ENCODE results near the gene MRFAP1L1.
A peak's percentile ranks its signal among the peaks of the same experiment; 100 is the strongest.

MRFAP1L1 gene

DNA sequence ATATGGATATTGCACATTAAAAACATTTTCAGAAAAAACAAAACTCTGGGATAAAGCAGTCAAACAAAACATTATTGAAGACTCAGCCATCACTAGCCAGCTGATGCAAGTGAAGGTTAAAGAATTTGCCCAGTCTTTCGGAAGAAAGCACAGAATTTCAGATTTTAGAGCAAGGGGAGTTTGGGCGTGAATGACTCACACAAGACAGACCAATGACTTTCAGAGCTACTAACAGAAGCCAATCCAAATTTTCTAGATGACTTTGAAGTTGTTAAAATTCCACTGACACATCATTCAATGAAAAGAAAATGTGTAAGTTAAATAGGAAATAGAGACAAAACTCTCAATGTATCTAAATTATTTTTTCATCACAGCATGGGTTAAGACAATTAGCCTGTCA, 4.0 kb downstream of the MRFAP1L1 start:
- H3K4me3 ChIP-seq (ENCODE audit: low read length) = no peak overlapping the region
- no peak overlapping the region for H3K9ac ChIP-seq (ENCODE audit: low read length)
- H3K4me1 ChIP-seq (ENCODE audit: control insufficient read depth, insufficient read depth, low read length) = peaks cover 28% of the 10 kb centered on the region
- no peaks in the 10 kb centered on the region for H3K27me3 ChIP-seq (ENCODE audit: control insufficient read depth, insufficient read depth, low read length)
- H3K36me3 ChIP-seq (ENCODE audit: control insufficient read depth, insufficient read depth, low read length) = no peaks in the 10 kb centered on the region
- no peaks in the 10 kb centered on the region for H3K9me3 ChIP-seq (ENCODE audit: control insufficient read depth, low read length)

DNA sequence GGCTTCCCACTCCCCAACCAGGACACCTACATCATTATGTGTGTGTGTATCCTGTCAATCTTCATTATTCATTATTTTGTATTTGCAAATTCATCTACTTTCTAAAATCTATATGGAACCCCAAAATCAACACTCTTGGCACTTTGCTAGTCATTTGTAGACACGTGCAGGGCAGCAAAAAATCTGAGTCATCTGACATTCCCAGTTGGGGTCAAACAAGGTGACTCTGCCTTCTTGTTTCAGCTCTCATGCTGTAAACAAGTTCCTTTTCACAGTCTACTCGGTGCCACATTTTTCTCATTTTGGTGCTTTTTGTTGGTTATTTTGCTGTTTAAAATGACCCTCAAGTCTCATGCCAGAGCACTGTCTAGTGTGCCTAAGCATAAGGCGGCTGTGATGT, 5.9 kb downstream of the MRFAP1L1 start:
- no peak overlapping the region for H3K4me3 ChIP-seq (ENCODE audit: low read length)
- H3K9me3 ChIP-seq (ENCODE audit: control insufficient read depth, low read length) = no peaks in the 10 kb centered on the region
- H3K27me3 ChIP-seq (ENCODE audit: control insufficient read depth, insufficient read depth, low read length) = no peaks in the 10 kb centered on the region
- H3K4me1 ChIP-seq (ENCODE audit: control insufficient read depth, insufficient read depth, low read length) = peaks cover 22% of the 10 kb centered on the region
- H3K9ac ChIP-seq (ENCODE audit: low read length) = no peak overlapping the region
- H3K36me3 ChIP-seq (ENCODE audit: control insufficient read depth, insufficient read depth, low read length) = no peaks in the 10 kb centered on the region

DNA sequence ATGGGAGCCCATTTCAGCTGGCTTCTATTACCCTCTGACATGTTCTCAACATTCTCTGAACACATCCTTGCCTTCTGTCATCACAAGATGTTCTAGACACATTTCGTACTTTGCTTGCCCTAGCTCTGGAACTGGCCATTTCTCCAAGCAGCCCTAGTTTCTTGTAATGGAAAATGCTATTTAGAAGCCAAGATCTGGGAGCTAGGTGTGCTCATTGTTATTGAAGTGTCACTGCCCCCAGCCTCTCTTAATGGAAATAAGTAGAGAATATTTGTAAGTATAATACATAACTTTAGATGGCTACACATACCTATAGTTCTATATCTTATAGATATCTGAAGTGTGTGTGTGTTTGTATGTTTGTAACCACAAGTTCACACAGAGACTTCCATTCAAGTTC, 6.9 kb downstream of the MRFAP1L1 start:
- Histone ChIP-seq H3K4me3 (ENCODE audit: low read length) (no peak overlapping the region), H3K4me1 (ENCODE audit: control insufficient read depth, insufficient read depth, low read length) (peaks cover 14% of the 10 kb centered on the region), H3K9ac (ENCODE audit: low read length) (no peak overlapping the region), H3K27me3 (ENCODE audit: control insufficient read depth, insufficient read depth, low read length) (no peaks in the 10 kb centered on the region), H3K9me3 (ENCODE audit: control insufficient read depth, low read length) (no peaks in the 10 kb centered on the region), H3K36me3 (ENCODE audit: control insufficient read depth, insufficient read depth, low read length) (no peaks in the 10 kb centered on the region)

DNA sequence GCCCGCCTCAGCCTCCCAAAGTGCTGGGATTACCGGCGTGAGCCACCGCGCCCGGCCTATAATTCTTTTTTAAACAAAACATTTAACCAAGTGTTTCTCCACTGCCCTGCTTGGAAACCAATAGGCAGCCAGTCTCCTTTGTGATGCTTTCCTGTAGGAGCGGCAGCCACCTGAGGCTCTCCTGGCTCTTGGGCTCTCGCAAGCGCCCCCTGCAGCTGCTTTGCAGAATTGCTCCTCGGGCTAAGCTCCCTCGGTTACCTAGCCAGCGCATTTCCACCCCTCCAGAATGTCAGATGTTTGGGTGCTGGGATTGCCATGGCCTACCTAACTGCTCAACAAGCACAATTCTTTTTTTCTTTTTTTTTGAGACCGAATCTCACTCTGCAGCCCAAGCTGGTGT, 8.3 kb downstream of the MRFAP1L1 start:
- H3K27me3 ChIP-seq (ENCODE audit: control insufficient read depth, insufficient read depth, low read length) = no peaks in the 10 kb centered on the region
- no peak overlapping the region for H3K9ac ChIP-seq (ENCODE audit: low read length)
- H3K4me3 ChIP-seq (ENCODE audit: low read length) = no peak overlapping the region
- peaks cover 1% of the 10 kb centered on the region for H3K4me1 ChIP-seq (ENCODE audit: control insufficient read depth, insufficient read depth, low read length)
- no peaks in the 10 kb centered on the region for H3K9me3 ChIP-seq (ENCODE audit: control insufficient read depth, low read length)
- no peaks in the 10 kb centered on the region for H3K36me3 ChIP-seq (ENCODE audit: control insufficient read depth, insufficient read depth, low read length)

DNA sequence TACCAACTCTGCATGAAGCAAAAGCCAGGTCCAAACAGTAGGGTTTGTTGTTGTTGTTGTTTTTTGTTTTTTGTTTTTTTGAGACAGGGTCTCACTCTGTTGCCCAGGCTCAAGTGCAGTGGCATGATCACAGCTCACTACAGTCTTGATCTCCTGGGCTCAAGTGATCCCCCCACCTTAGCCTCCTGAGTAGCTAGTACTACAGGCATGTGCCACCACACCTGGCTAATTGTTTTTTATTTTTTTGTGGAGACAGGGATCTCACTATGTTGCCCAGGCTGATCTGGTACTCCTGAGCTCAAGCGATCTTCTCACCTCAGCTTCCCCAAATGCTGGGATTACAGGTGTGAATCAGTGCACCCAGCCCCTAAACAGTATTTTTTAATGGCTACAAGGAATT, 9.8 kb downstream of the MRFAP1L1 start:
- Histone ChIP-seq H3K4me3 (ENCODE audit: low read length) (no peak overlapping the region), H3K9ac (ENCODE audit: low read length) (no peak overlapping the region), H3K36me3 (ENCODE audit: control insufficient read depth, insufficient read depth, low read length) (no peaks in the 10 kb centered on the region), H3K9me3 (ENCODE audit: control insufficient read depth, low read length) (no peaks in the 10 kb centered on the region), H3K4me1 (ENCODE audit: control insufficient read depth, insufficient read depth, low read length) (peaks cover 6% of the 10 kb centered on the region), H3K27me3 (ENCODE audit: control insufficient read depth, insufficient read depth, low read length) (no peaks in the 10 kb centered on the region)

DNA sequence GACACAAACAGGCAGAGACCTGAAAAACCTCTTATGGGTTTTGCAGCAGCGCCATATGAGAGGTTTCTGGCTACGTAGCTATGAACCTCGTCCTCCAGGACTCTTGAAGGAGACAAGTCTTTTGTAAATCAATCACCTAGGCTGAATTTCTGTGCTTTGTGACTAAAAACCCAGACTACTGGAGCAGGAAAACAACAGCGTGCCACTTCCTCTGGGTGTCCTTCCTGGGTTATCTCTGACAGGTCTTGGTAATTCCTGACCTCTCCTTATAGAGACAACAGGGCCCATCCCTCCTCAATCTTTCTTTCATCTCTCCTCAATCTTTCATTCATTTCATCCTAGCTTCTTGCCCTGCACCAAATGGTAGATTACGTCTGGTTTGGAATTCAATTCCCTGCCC, 10.3 kb downstream of the MRFAP1L1 start:
- Histone ChIP-seq H3K36me3 (ENCODE audit: control insufficient read depth, insufficient read depth, low read length) (no peaks in the 10 kb centered on the region), H3K9ac (ENCODE audit: low read length) (no peak overlapping the region), H3K9me3 (ENCODE audit: control insufficient read depth, low read length) (no peaks in the 10 kb centered on the region), H3K4me1 (ENCODE audit: control insufficient read depth, insufficient read depth, low read length) (peaks cover 6% of the 10 kb centered on the region), H3K4me3 (ENCODE audit: low read length) (no peak overlapping the region), H3K27me3 (ENCODE audit: control insufficient read depth, insufficient read depth, low read length) (no peaks in the 10 kb centered on the region)

DNA sequence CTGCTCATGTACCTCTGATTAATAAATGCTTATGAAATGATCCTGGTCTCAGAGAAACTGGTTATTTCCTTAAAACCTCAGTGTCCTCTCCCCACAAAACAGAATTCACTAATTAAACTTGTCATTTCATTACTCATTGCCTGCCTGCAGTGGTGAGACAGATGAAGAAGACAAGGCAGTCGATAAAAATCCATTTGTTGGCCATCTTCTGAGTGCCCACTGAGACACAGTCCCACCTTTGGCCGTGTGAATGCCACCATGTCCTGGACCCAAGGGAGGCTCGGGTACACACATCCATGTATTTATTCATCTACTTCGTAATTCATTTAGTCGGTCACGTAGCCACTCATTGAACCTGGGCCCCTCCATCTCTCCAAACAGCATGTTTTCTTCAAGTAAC, 12.5 kb downstream of the MRFAP1L1 start:
- Histone ChIP-seq H3K9me3 (ENCODE audit: control insufficient read depth, low read length) (no peaks in the 10 kb centered on the region), H3K36me3 (ENCODE audit: control insufficient read depth, insufficient read depth, low read length) (no peaks in the 10 kb centered on the region), H3K27me3 (ENCODE audit: control insufficient read depth, insufficient read depth, low read length) (no peaks in the 10 kb centered on the region), H3K4me1 (ENCODE audit: control insufficient read depth, insufficient read depth, low read length) (peaks cover 21% of the 10 kb centered on the region), H3K9ac (ENCODE audit: low read length) (no peak overlapping the region), H3K4me3 (ENCODE audit: low read length) (no peak overlapping the region)

DNA sequence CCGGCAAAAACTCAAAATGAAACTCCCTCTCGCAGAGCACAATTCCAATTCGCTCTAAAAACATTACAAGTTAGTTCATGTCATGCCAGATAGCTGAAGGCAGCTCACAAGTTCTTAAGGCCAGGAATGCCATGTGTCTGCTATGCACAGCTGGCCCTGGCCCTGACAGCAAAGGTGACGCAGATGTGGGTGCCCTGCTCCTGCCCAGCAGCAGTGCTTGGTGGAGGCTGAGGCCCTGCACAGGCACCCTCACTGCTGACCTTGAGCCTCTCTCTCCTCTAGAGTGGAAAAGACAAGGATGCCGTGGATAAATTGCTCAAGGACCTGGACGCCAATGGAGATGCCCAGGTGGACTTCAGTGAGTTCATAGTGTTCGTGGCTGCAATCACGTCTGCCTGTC, 13.1 kb downstream of the MRFAP1L1 start:
- H3K4me1 ChIP-seq (ENCODE audit: control insufficient read depth, insufficient read depth, low read length) = peaks cover 22% of the 10 kb centered on the region
- no peak overlapping the region for H3K9ac ChIP-seq (ENCODE audit: low read length)
- H3K4me3 ChIP-seq (ENCODE audit: low read length) = no peak overlapping the region
- H3K27me3 ChIP-seq (ENCODE audit: control insufficient read depth, insufficient read depth, low read length) = no peaks in the 10 kb centered on the region
- H3K9me3 ChIP-seq (ENCODE audit: control insufficient read depth, low read length) = no peaks in the 10 kb centered on the region
- no peaks in the 10 kb centered on the region for H3K36me3 ChIP-seq (ENCODE audit: control insufficient read depth, insufficient read depth, low read length)

DNA sequence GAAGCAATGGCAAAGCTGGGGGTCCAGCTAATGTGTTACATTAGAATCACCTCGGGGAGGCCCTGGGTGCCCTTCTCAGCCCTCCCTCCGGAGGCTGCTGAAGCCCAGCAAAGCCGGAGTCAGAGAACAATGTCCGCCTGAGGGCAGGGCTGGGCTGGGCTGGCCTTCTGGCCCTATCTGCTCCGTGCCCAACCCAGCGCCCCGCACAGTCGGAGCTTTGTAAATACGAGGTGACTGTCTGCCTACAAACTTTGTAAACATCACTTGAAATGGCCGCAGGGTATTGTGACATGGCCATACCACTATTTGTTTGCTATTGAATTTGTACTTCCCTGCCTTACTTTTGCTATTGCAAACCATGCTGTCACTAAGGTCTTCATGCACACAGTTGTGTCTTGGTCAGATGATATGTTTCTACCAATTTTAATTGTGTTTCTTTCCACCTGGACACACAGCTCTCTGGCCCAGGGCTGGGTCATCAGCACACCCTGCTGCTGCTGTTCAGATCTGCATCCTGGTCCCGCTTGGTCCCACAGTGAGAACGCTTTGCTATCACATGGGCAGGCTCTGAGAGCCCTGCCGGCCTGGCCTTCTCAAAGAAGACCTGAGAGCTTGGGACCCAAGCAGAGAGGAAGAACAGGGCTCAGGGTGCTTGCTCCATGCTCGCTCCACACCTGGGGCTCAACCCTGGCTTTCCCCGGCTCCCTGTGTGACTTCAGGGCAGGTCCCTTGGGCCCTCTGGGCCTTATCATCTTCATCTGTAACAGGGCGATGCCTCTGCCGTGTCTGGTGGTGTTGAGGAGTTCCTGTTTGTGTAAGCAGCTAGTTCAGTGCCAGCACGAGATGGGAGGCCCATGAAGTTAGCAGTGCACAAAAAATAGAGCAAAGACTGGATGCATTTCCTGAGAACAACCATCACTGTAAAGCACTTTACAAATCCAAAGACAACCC, 13.7 kb downstream of the MRFAP1L1 start:
- Histone ChIP-seq H3K9me3 (ENCODE audit: control insufficient read depth, low read length) (no peaks in the 10 kb centered on the region), H3K27me3 (ENCODE audit: control insufficient read depth, insufficient read depth, low read length) (no peaks in the 10 kb centered on the region), H3K36me3 (ENCODE audit: control insufficient read depth, insufficient read depth, low read length) (no peaks in the 10 kb centered on the region), H3K4me3 (ENCODE audit: low read length) (peak overlapping the region; percentile 81), H3K4me1 (ENCODE audit: control insufficient read depth, insufficient read depth, low read length) (peaks cover 26% of the 10 kb centered on the region), H3K9ac (ENCODE audit: low read length) (peak overlapping the region; percentile 99)

DNA sequence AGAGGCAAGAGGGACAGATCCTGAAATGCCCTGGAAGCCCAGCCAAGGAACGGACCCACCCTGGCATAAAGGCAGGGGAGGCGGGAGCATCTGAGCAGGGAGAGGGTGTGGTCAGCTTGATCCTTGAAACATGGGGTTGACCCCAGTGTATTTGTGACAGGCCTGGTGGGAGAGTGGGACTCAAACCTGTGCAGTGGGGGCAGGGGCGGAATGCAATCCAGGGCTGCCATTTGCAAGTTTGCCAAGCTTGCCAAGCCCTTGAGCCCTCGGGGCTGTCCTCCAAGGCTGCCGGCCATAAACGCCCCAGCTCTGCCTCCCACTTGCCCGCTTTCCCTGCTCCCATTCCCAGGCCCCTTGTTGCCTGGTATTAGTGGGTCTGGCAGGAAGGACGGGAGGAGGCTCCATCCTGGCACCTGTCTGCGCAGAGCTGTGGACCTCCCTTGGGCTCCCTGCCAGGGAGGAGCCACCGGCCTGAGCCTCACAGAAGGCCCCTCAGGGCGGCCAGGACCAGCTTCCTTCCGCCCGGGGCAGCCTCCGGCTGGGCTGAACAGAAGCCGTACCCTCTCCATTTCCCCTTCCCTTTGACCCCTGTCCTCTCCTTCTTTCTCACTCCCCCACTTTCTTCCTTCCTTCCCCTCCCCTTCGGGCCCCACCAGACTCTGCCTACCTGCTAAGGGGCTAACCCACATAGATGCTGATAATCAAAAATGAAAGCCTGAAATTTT, 15.3 kb downstream of the MRFAP1L1 start:
- Histone ChIP-seq H3K9me3 (ENCODE audit: control insufficient read depth, low read length) (no peaks in the 10 kb centered on the region), H3K4me1 (ENCODE audit: control insufficient read depth, insufficient read depth, low read length) (peaks cover 42% of the 10 kb centered on the region), H3K4me3 (ENCODE audit: low read length) (peak overlapping the region; percentile 81), H3K36me3 (ENCODE audit: control insufficient read depth, insufficient read depth, low read length) (no peaks in the 10 kb centered on the region), H3K27me3 (ENCODE audit: control insufficient read depth, insufficient read depth, low read length) (no peaks in the 10 kb centered on the region), H3K9ac (ENCODE audit: low read length) (peak overlapping the region; percentile 99)

DNA sequence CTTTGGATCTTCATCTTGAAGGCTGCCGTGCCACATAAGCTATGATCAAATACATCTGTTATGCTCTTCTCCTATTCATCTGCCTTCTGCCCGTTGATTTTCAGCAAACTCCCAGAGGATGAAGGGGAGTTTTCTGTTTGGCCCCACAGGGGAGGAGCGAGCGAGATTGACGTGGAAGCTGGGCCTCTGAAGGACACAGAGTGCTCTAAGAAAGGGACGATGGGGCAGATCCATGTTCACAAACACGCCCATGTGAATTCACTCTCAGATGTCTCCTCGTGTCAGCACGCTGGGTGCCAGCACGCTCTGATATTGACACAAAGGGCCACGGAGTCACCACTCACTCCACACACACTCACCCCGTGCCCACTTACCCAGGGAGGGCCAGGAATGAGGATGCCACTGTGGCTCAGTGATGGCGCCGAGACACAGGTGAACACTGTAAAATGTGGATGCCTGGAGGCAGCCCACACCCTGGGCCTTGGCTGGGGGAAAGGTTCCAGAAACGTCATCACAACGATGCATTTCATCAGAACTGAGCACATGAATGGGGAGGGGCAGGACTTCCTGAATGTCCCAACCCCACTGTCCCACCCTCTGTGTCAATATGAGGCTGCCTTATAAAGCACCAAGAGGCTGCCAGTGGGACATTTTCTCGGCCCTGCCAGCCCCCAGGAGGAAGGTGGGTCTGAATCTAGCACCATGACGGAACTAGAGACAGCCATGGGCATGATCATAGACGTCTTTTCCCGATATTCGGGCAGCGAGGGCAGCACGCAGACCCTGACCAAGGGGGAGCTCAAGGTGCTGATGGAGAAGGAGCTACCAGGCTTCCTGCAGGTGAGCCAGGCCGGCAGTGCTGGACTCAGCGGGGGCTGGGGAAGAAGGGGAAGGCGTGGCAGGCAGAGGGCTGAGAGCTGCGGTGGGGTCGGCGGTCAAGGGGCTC, 16.2 kb downstream of the MRFAP1L1 start, which contains the start of gene S100P:
Gene S100P, plus strand, starts transcription at position 648 of the 946 bp plus-strand sequence. Its CDS starts 55 bp downstream, at position 703.
- no peaks in the 10 kb centered on the region for H3K36me3 ChIP-seq (ENCODE audit: control insufficient read depth, insufficient read depth, low read length)
- peak within 1 kb of the TSS; percentile 81 for H3K4me3 ChIP-seq (ENCODE audit: low read length)

More for the DNA sequence above, 16.2 kb downstream of the MRFAP1L1 start, which contains the start of gene S100P:
- Histone ChIP-seq H3K9ac (ENCODE audit: low read length) (peak within 1 kb of the TSS; percentile 99), H3K9me3 (ENCODE audit: control insufficient read depth, low read length) (no peaks in the 10 kb centered on the region), H3K27me3 (ENCODE audit: control insufficient read depth, insufficient read depth, low read length) (no peaks in the 10 kb centered on the region), H3K4me1 (ENCODE audit: control insufficient read depth, insufficient read depth, low read length) (peaks cover 50% of the 10 kb centered on the region)

Measured in mucosa of stomach (tissue), 1 donor.